Measurements from ENCODE around the gene NHS.

- TF ChIP-seq, protein P1, sequence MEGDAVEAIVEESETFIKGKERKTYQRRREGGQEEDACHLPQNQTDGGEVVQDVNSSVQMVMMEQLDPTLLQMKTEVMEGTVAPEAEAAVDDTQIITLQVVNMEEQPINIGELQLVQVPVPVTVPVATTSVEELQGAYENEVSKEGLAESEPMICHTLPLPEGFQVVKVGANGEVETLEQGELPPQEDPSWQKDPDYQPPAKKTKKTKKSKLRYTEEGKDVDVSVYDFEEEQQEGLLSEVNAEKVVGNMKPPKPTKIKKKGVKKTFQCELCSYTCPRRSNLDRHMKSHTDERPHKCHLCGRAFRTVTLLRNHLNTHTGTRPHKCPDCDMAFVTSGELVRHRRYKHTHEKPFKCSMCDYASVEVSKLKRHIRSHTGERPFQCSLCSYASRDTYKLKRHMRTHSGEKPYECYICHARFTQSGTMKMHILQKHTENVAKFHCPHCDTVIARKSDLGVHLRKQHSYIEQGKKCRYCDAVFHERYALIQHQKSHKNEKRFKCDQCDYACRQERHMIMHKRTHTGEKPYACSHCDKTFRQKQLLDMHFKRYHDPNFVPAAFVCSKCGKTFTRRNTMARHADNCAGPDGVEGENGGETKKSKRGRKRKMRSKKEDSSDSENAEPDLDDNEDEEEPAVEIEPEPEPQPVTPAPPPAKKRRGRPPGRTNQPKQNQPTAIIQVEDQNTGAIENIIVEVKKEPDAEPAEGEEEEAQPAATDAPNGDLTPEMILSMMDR (IDR thresholded peaks at IDR 0.05; ENCODE audit: insufficient read depth, low read depth, low read length), result no peak
- no peak for TF ChIP-seq EZH2 (IDR thresholded peaks at IDR 0.05; ENCODE audit: insufficient read depth, low read length)
Observed at GRCh38 chrX:17595456-17596035, 220.5 kb downstream of the NHS start.
